Upper lobe of left lung (tissue), 4 donors: ENCODE results near the gene SFXN5.

Experiments
- CTCF ChIP-seq, 6 experiments: fragments of 450-650 bp in 4 of 6; fragments of 200-600 bp in 2 of 6; sonication (generic) in 2 of 6; IDR thresholded peaks; one replicate each; pipeline ENCODE4 v1.5.1; 2016 to 2019; ENCODE audit warnings: antibody characterized with exemption in 6 of 6
- EP300 ChIP-seq, 4 donors: sonication (generic); formaldehyde crosslinking; IDR thresholded peaks; one replicate each; pipeline ENCODE4 v1.5.1; 2017; ENCODE audit warnings: antibody characterized with exemption in 4 of 4, control low read depth in 2 of 4
- POLR2A ChIP-seq, 4 donors: fragments of 450-650 bp; IDR thresholded peaks; one replicate each; pipeline ENCODE4 v1.5.1; 2016 to 2017; ENCODE audit warnings: antibody characterized with exemption in 4 of 4, mild to moderate bottlenecking in 2 of 4
- POLR2AphosphoS5 ChIP-seq, 2 donors: sonication (generic); formaldehyde crosslinking; IDR thresholded peaks; one replicate each; pipeline ENCODE4 v1.5.1; 2017; ENCODE audit warnings: antibody characterized with exemption in 2 of 2

DNA sequence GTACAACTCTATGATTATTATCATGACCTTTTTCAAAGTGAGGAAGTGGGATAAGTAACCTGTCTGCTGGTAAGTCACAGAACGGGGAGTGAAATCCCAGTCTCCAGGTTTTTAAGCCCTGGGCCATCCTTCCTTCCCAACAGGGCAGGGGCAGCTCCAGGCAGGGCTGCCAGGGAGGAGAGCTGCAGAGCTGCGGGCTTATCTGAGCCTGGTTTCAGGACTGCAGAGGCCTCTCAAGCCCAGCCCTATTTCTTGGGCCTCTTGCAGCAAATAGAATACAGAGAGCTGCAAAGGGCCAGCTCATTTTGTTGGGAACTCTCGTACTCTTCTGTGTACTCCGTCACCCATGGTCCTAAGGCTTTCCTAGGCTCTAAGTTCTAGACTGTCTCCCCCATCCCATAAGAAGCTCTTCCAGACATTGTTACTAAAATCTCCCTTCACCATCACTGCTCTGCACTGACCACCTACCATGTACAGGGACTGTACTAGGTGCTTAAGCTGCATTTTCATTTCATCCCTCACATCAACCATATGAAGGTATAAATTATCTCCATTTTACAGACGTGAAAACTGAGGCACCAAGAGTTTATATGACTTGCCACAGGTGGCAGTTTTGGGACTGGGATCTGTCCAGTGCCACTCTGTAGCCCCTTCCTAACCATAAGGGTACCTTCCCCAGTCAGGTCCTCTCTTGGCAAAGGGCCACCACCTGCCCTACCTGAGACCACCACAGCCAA lies 38.1 kb upstream of the SFXN5 start:
- TF ChIP-seq CTCF (IDR thresholded peaks at IDR 0.05) (no peak), EP300 (IDR thresholded peaks at IDR 0.05) (no peak), POLR2A (IDR thresholded peaks at IDR 0.05) (no peak), POLR2AphosphoS5 (IDR thresholded peaks at IDR 0.05) (no peak)
